ENCODE measurements around the gene TMEM63C. TPM values are rescaled to one million over a fixed set of nuclear protein-coding genes. Genes with fewer than 3 reads are reported as not detected.
"Not testable (repeated sequence)": the region's sequence is repeated elsewhere in the genome, so short reads cannot be mapped to it uniquely, and the experiment has no call there.

The TMEM63C gene
- total RNA-seq, 1 donor from 2014 or later, result 1.5 TPM

GRCh38 chr14:77278461-77279230 lies 97.0 kb downstream of the TMEM63C start:
- H3K9me3 Mint-ChIP-seq, result no peaks in the 10 kb centered on the region
- CTCF ChIA-PET, result no interaction called here
- no peaks in the 10 kb centered on the region for H3K27me3 Mint-ChIP-seq
- intact Hi-C loops (cut with micrococcal nuclease), result no loop called here
- TF ChIP-seq CTCF (IDR thresholded peaks at IDR 0.05), result no peak
- no peak overlapping the region for H3K4me3 Mint-ChIP-seq
- DNase-seq, result no peak
- POLR2A ChIA-PET, result no interaction called here
- H3K27ac Mint-ChIP-seq, result no peak overlapping the region
- H3K36me3 Mint-ChIP-seq (ENCODE audit: low read depth), result peaks cover 27% of the 10 kb centered on the region
- no peaks in the 10 kb centered on the region for H3K4me1 Mint-ChIP-seq
- ATAC-seq (ENCODE audit: low read depth), result no peak

GRCh38 chr14:77279719-77280118 lies 98.1 kb downstream of the TMEM63C start:
- Mint-ChIP-seq H3K27me3 (no peaks in the 10 kb centered on the region), H3K9me3 (no peaks in the 10 kb centered on the region), H3K27ac (no peak overlapping the region), H3K4me1 (no peaks in the 10 kb centered on the region), H3K36me3 (ENCODE audit: low read depth) (peaks cover 36% of the 10 kb centered on the region), H3K4me3 (no peak overlapping the region)
- ChIA-PET POLR2A (no interaction called here), CTCF (no interaction called here)
- no peak for ATAC-seq (ENCODE audit: low read depth)
- TF ChIP-seq CTCF (IDR thresholded peaks at IDR 0.05), result no peak
- no peak for DNase-seq
- intact Hi-C loops (cut with micrococcal nuclease), result no loop called here

GRCh38 chr14:77280921-77281320 lies 99.3 kb downstream of the TMEM63C start:
- CTCF ChIA-PET; H3K9me3 Mint-ChIP-seq; H3K4me3 Mint-ChIP-seq; H3K27ac Mint-ChIP-seq; intact Hi-C loops (cut with micrococcal nuclease); POLR2A ChIA-PET; H3K4me1 Mint-ChIP-seq; ATAC-seq (ENCODE audit: low read depth); DNase-seq; H3K27me3 Mint-ChIP-seq: not testable (repeated sequence)
- H3K36me3 Mint-ChIP-seq (ENCODE audit: low read depth), result peaks cover 48% of the 10 kb centered on the region

GRCh38 chr14:77281852-77282410 lies 100.3 kb downstream of the TMEM63C start:
- POLR2A ChIA-PET, result no interaction called here

GRCh38 chr14:77284066-77284465 lies 102.5 kb downstream of the TMEM63C start:
- intact Hi-C loops (cut with micrococcal nuclease), result no loop called here
- no peak overlapping the region for H3K4me3 Mint-ChIP-seq
- DNase-seq (no peak), ATAC-seq (ENCODE audit: low read depth) (no peak)
- ChIA-PET CTCF (interaction anchor here (2.6 kb wide), 1 partner anchor 32 kb away, joined by 7 read pairs; no protein-coding TSS in a partner anchor), POLR2A (no interaction called here)
- H3K27me3 Mint-ChIP-seq, result no peaks in the 10 kb centered on the region
- H3K9me3 Mint-ChIP-seq, result no peaks in the 10 kb centered on the region
- no peaks in the 10 kb centered on the region for H3K4me1 Mint-ChIP-seq
- peaks cover 65% of the 10 kb centered on the region for H3K36me3 Mint-ChIP-seq (ENCODE audit: low read depth)
- no peak for TF ChIP-seq CTCF (IDR thresholded peaks at IDR 0.05)
- H3K27ac Mint-ChIP-seq, result no peak overlapping the region

More at GRCh38 chr14:77281852-77282410, 100.3 kb downstream of the TMEM63C start:
- intact Hi-C loops (cut with micrococcal nuclease), result no loop called here
- no peaks in the 10 kb centered on the region for H3K9me3 Mint-ChIP-seq
- H3K36me3 Mint-ChIP-seq (ENCODE audit: low read depth), result peaks cover 58% of the 10 kb centered on the region
- no peak overlapping the region for H3K4me3 Mint-ChIP-seq
- ATAC-seq (ENCODE audit: low read depth), result no peak
- no peaks in the 10 kb centered on the region for H3K4me1 Mint-ChIP-seq
- H3K27me3 Mint-ChIP-seq, result no peaks in the 10 kb centered on the region
- no peak overlapping the region for H3K27ac Mint-ChIP-seq
- TF ChIP-seq CTCF (IDR thresholded peaks at IDR 0.05), result no peak
- CTCF ChIA-PET, result interaction anchor here (2.6 kb wide), 1 partner anchor 34 kb away, joined by 7 read pairs; no protein-coding TSS in a partner anchor
- DNase-seq, result no peak

Measured in activated B cell treated with CpG ODN at 0.5 μM for 24 hours (primary cell).